GM18861 (cell line): ENCODE results near the gene FOXJ1.

ENCODE experiments used
- ATAC-seq: cut with Tn5 transposase; IDR thresholded peaks from one replicate; pipeline ENCODE4 v1.9.1; 2021; ENCODE audit not compliant: unreplicated experiment

The FOXJ1 gene

GRCh38 chr17:76161619-76162266 lies 20.7 kb upstream of the FOXJ1 start:
- ATAC-seq = no peak

GRCh38 chr17:76160896-76161528 lies 20.0 kb upstream of the FOXJ1 start:
- ATAC-seq = no peak

GRCh38 chr17:76159157-76159556 lies 18.1 kb upstream of the FOXJ1 start:
- no peak for ATAC-seq

GRCh38 chr17:76157759-76158158 lies 16.7 kb upstream of the FOXJ1 start:
- no peak for ATAC-seq

- ATAC-seq = no peak
Measured at GRCh38 chr17:76156662-76156991, 15.6 kb upstream of the FOXJ1 start.

GRCh38 chr17:76155988-76156661 lies 15.1 kb upstream of the FOXJ1 start:
- ATAC-seq = no peak

GRCh38 chr17:76154936-76155845 lies 14.1 kb upstream of the FOXJ1 start:
- no peak for ATAC-seq

GRCh38 chr17:76154292-76154691 lies 13.2 kb upstream of the FOXJ1 start:
- no peak for ATAC-seq

GRCh38 chr17:76153640-76154039 lies 12.6 kb upstream of the FOXJ1 start:
- no peak for ATAC-seq

GRCh38 chr17:76153202-76153601 lies 12.2 kb upstream of the FOXJ1 start:
- ATAC-seq = no peak

- ATAC-seq = no peak
Measured at GRCh38 chr17:76152591-76152990, 11.5 kb upstream of the FOXJ1 start.

- no peak for ATAC-seq
Measured at GRCh38 chr17:76151896-76152454, 10.9 kb upstream of the FOXJ1 start.

GRCh38 chr17:76150712-76151622 lies 9.9 kb upstream of the FOXJ1 start:
- no peak for ATAC-seq

- ATAC-seq = no peak
Measured at GRCh38 chr17:76149214-76149613, 8.2 kb upstream of the FOXJ1 start.

GRCh38 chr17:76148015-76148326 lies 6.9 kb upstream of the FOXJ1 start:
- ATAC-seq = no peak

GRCh38 chr17:76147211-76148014 lies 6.4 kb upstream of the FOXJ1 start:
- ATAC-seq = no peak

GRCh38 chr17:76146053-76146851 lies 5.2 kb upstream of the FOXJ1 start:
- no peak for ATAC-seq

- ATAC-seq = no peak
Measured at GRCh38 chr17:76145231-76146052, 4.4 kb upstream of the FOXJ1 start.
